GM13977 (cell line): Measurements from ENCODE around the gene KCP.

Source experiments
- DNase-seq: peaks from one replicate; pipeline ENCODE4 v3.0.0; 2012; ENCODE audit warnings: low spot score
- CTCF ChIP-seq: IDR thresholded peaks from 2 replicates; pipeline ENCODE4 v1.5.1; 2012; ENCODE audit warnings: mild to moderate bottlenecking, control low read depth; ENCODE audit not compliant: insufficient read depth; ENCODE audit errors: extremely low read depth, missing control alignments
- in situ Hi-C: fragments of 300-500 bp; cut with MboI; formaldehyde crosslinking; loops from one replicate; pipeline ENCODE4 v1.12.0; 2022; ENCODE audit warnings: low sequenced_read_pairs, low pct_unique_long_range_greater_than_20kb, mixed read lengths, inconsistent platforms; ENCODE audit not compliant: unreplicated experiment

The KCP gene

GRCh38 chr7:128899392-128899791 is 11.1 kb downstream of the KCP start:
- in situ Hi-C loops, result no loop called here
- DNase-seq, result no peak

GRCh38 chr7:128895320-128895719 is 15.2 kb downstream of the KCP start:
- no peak for TF ChIP-seq CTCF
- in situ Hi-C loops, result no loop called here
- DNase-seq, result no peak

More at GRCh38 chr7:128899392-128899791, 11.1 kb downstream of the KCP start:
- TF ChIP-seq CTCF, result no peak

- no peak for TF ChIP-seq CTCF
- in situ Hi-C loops, result no loop called here
Measured at GRCh38 chr7:128894101-128894440, 16.4 kb downstream of the KCP start.

GRCh38 chr7:128893251-128894100 is 17.0 kb downstream of the KCP start:
- no peak for TF ChIP-seq CTCF
- DNase-seq, result no peak
- in situ Hi-C loops, result no loop called here

More at GRCh38 chr7:128894101-128894440, 16.4 kb downstream of the KCP start:
- DNase-seq, result no peak

- in situ Hi-C loops, result no loop called here
- TF ChIP-seq CTCF, result no peak
- DNase-seq, result no peak
Measured at GRCh38 chr7:128892521-128893250, 17.8 kb downstream of the KCP start.

- in situ Hi-C loops, result no loop called here
- no peak for TF ChIP-seq CTCF
- no peak for DNase-seq
Measured at GRCh38 chr7:128891942-128892269, 18.6 kb downstream of the KCP start.
